ENCODE results near the gene DIPK1B. TPM values are rescaled to one million over a fixed set of nuclear protein-coding genes. Genes with fewer than 3 reads are reported as not detected.

The DIPK1B gene
- total RNA-seq, 1 experiment from 2014 or later, result 4.0 TPM

DNA sequence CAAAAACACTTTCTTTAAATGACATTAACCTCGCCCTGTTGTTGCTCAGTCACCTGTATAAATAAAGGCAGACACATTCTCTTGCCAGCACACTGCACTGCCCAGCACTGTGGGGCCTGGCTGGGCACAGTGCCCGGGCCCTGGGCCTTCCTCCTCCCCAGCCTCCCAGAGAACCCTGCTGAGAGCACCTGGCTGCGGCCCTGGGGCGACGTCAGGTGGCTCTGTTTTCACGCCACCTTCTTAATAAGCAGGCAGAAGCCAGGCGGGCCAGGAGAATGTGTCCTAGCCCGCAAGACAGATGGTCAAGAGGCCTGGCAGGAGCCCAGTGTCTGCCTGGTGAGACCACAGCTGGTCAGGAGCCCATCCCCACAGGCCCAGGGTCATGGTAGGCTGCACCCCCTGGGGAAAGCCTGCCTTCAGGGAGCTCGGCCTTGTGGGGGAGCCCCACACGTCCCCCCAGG, 16.9 kb upstream of the DIPK1B start:
- H3K9me3 Mint-ChIP-seq (ENCODE audit: low read depth, unreplicated experiment), result no peaks in the 10 kb centered on the region
- BruUV-seq (replicated peaks), result no TSS peak
- intact Hi-C loops (cut with micrococcal nuclease; ENCODE audit: unreplicated experiment), result no loop called here

DNA sequence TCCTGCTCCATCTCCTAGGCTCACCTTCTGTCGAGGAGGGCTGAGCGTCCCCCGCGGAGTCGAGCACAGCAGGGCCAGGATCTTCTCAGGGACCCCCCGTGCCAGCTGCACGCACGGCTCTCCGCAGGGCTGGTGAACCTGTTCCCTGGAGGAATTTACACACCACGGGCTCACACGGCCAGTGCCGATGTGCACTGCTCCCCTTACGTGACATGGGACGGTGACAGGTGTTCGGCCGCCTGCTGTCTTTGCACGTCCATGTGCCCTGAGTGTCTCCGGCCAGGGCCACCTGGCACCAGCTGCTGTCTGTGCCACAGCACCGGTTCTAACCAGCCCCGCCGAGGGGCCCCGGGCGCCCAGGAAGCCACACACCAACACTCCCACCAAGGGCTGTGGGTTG, 16.4 kb upstream of the DIPK1B start:
- H3K36me3 Mint-ChIP-seq (ENCODE audit: insufficient read depth, unreplicated experiment), result peaks cover 18% of the 10 kb centered on the region
- no peaks in the 10 kb centered on the region for H3K27me3 Mint-ChIP-seq (ENCODE audit: unreplicated experiment)
- intact Hi-C loops (cut with micrococcal nuclease; ENCODE audit: unreplicated experiment), result no loop called here
- H3K4me1 Mint-ChIP-seq (ENCODE audit: low read depth, unreplicated experiment), result peaks cover 29% of the 10 kb centered on the region
- DNase-seq, result no peak
- no peaks in the 10 kb centered on the region for H3K9me3 Mint-ChIP-seq (ENCODE audit: low read depth, unreplicated experiment)
- BruUV-seq (replicated peaks), result no TSS peak
- H3K27ac Mint-ChIP-seq (ENCODE audit: unreplicated experiment), result no peak overlapping the region
- H3K4me3 Mint-ChIP-seq (ENCODE audit: low read depth, unreplicated experiment), result no peak overlapping the region
- CTCF ChIA-PET, result no interaction called here
- TF ChIP-seq, protein P1, sequence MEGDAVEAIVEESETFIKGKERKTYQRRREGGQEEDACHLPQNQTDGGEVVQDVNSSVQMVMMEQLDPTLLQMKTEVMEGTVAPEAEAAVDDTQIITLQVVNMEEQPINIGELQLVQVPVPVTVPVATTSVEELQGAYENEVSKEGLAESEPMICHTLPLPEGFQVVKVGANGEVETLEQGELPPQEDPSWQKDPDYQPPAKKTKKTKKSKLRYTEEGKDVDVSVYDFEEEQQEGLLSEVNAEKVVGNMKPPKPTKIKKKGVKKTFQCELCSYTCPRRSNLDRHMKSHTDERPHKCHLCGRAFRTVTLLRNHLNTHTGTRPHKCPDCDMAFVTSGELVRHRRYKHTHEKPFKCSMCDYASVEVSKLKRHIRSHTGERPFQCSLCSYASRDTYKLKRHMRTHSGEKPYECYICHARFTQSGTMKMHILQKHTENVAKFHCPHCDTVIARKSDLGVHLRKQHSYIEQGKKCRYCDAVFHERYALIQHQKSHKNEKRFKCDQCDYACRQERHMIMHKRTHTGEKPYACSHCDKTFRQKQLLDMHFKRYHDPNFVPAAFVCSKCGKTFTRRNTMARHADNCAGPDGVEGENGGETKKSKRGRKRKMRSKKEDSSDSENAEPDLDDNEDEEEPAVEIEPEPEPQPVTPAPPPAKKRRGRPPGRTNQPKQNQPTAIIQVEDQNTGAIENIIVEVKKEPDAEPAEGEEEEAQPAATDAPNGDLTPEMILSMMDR (IDR thresholded peaks at IDR 0.05; ENCODE audit: unreplicated experiment), result no peak

More for the DNA sequence above, 16.9 kb upstream of the DIPK1B start:
- H3K27ac Mint-ChIP-seq (ENCODE audit: unreplicated experiment), result no peak overlapping the region
- H3K27me3 Mint-ChIP-seq (ENCODE audit: unreplicated experiment), result no peaks in the 10 kb centered on the region
- H3K36me3 Mint-ChIP-seq (ENCODE audit: insufficient read depth, unreplicated experiment), result peaks cover 18% of the 10 kb centered on the region
- H3K4me3 Mint-ChIP-seq (ENCODE audit: low read depth, unreplicated experiment), result peak overlapping the region; percentile 17
- CTCF ChIA-PET, result no interaction called here
- TF ChIP-seq, protein P1 (IDR thresholded peaks at IDR 0.05; ENCODE audit: unreplicated experiment), result no peak
- peaks cover 30% of the 10 kb centered on the region for H3K4me1 Mint-ChIP-seq (ENCODE audit: low read depth, unreplicated experiment)
- peak; percentile 80 for DNase-seq

DNA sequence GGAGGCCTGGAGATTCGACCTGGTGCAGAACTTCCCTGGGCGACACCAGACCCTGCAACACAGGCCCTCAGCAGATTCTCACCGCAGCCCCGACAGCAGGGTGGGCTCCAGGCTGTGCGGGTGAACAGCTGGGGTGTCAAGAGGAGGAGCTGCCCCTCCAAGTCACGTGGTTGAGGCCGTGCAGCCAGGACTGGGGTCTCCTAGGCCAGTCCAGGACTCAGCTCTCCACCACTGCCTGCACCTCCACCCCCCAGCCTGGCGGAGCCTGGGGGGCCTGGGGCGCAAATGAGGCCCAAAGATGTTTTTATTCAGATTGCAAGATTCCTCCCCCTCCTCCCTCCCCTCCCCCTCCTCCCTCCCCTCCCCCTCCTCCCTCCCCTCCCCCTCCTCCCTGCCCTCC, 15.9 kb upstream of the DIPK1B start:
- intact Hi-C loops (cut with micrococcal nuclease; ENCODE audit: unreplicated experiment), result no loop called here
- Mint-ChIP-seq H3K4me3 (ENCODE audit: low read depth, unreplicated experiment) (no peak overlapping the region), H3K4me1 (ENCODE audit: low read depth, unreplicated experiment) (peaks cover 29% of the 10 kb centered on the region), H3K27ac (ENCODE audit: unreplicated experiment) (no peak overlapping the region), H3K36me3 (ENCODE audit: insufficient read depth, unreplicated experiment) (peaks cover 13% of the 10 kb centered on the region), H3K9me3 (ENCODE audit: low read depth, unreplicated experiment) (no peaks in the 10 kb centered on the region), H3K27me3 (ENCODE audit: unreplicated experiment) (no peaks in the 10 kb centered on the region)
- no TSS peak for BruUV-seq (replicated peaks)
- CTCF ChIA-PET, result no interaction called here
- DNase-seq, result no peak
- TF ChIP-seq, protein P1 (IDR thresholded peaks at IDR 0.05; ENCODE audit: unreplicated experiment), result no peak

DNA sequence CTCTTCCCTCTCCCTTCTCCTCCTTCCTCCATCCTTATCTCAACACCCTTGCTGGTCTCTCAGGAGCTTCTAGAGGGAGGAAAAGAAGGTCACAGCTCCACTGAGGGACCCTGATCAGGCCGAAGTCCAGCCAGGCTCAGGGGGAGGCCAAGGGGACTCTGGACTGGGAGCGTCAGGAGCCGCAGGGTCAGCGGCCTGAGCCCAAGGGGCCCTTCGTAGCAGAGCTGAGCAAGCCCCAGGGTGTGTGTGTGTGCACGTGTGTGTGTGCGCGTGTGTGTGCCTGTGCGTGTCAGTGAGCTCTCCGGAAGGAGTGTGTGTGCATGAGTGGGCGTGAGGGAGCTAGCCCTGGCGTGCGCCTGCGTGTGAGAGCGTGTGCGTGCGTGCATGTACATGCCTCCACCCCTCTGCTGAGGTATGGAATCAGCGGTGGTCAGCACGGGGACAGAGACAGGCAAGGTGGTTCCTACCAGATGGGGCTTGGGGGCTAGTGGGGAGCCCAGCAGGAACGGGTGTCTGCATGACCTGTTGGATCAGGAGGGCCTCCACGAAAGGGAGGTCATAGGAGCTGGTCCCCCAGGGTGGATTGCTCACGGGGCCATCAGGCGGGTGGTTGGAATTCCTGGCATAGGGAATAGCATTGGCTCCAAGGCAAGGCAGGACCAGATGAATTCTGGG, 15.1 kb upstream of the DIPK1B start:
- peaks cover 13% of the 10 kb centered on the region for H3K36me3 Mint-ChIP-seq (ENCODE audit: insufficient read depth, unreplicated experiment)
- BruUV-seq (replicated peaks), result no TSS peak
- TF ChIP-seq, protein P1 (IDR thresholded peaks at IDR 0.05; ENCODE audit: unreplicated experiment), result no peak
- intact Hi-C loops (cut with micrococcal nuclease; ENCODE audit: unreplicated experiment), result no loop called here
- peak overlapping the region; percentile 50 for H3K4me3 Mint-ChIP-seq (ENCODE audit: low read depth, unreplicated experiment)
- H3K4me1 Mint-ChIP-seq (ENCODE audit: low read depth, unreplicated experiment), result peaks cover 29% of the 10 kb centered on the region
- CTCF ChIA-PET, result no interaction called here
- H3K9me3 Mint-ChIP-seq (ENCODE audit: low read depth, unreplicated experiment), result no peaks in the 10 kb centered on the region
- H3K27ac Mint-ChIP-seq (ENCODE audit: unreplicated experiment), result peak overlapping the region; percentile 47
- H3K27me3 Mint-ChIP-seq (ENCODE audit: unreplicated experiment), result no peaks in the 10 kb centered on the region
- DNase-seq, result no peak
